K562 (cell line): ENCODE data around the gene IPP. TPM values are rescaled to one million over a fixed set of nuclear protein-coding genes. Genes with fewer than 3 reads are reported as not detected.

Experiments
- ATAC-seq: fragments of 200-7000 bp; cut with Tn5 transposase; 3 replicates; pipeline ENCODE4 v1.9.1; 2020; ENCODE audit warnings: moderate library complexity
- BruUV-seq: library from RNA; stranded (reverse); fragments of 400-500 nt; replicated peaks from 2 replicates; lab custom pipeline; 2021; lab: Mats Ljungman, UMichigan
- CTCF ChIA-PET: fragments of 300-600 bp; formaldehyde crosslinking; extraction: SDS; loops from one replicate; lab custom pipeline; 2021; ENCODE audit warnings: low intra/inter-chr PET ratio; lab: Yijun Ruan, JAX
- POLR2A ChIA-PET: fragments of 300-600, 350-650 bp; sonication (Branson Sonifier 250); formaldehyde crosslinking; extraction: SDS; loops from one replicate; lab custom pipeline; 2021; ENCODE audit warnings: antibody characterized with exemption, inconsistent platforms; lab: Yijun Ruan, JAX
- DNase-seq, 4 experiments: peaks; one replicate each; pipeline versions ENCODE4 v3.0.0 to v3.0.0-alpha.2; 2011 to 2018; ENCODE audit warnings: low spot score in 3 of 4, mixed read lengths in 3 of 4; ENCODE audit errors: extremely low read depth in 1 of 4
- FAIRE-seq: peaks from 2 replicates; lab custom pipeline; 2011; peaks lifted over from hg19 to GRCh38; lab: Jason Lieb, UNC
- H2AFZ ChIP-seq: 2 replicates; pipeline ENCODE4 v1.6.0; 2011; ENCODE audit warnings: low read depth, low read length, control low read depth, inconsistent platforms
- H3K27ac ChIP-seq: fragments of 200-600 bp; 3 replicates; pipeline ENCODE4 v1.8.0; 2011; ENCODE audit warnings: low read depth, mild to moderate bottlenecking, control low read depth, inconsistent platforms, low read length, moderate library complexity, mixed read lengths; ENCODE audit errors: extremely low read depth
- H3K27me3 ChIP-seq, 2 experiments: fragments of 300-600 bp in 1 of 2; 2 replicates in 1 of 2; 3 replicates in 1 of 2; pipeline versions ENCODE4 v1.6.0 to v1.8.0; 2011; ENCODE audit warnings: inconsistent platforms in 2 of 2, low read length in 2 of 2, mild to moderate bottlenecking in 1 of 2, mixed read lengths in 1 of 2, moderate library complexity in 1 of 2; ENCODE audit not compliant: control insufficient read depth in 2 of 2, insufficient read depth in 2 of 2
- H3K36me3 ChIP-seq: fragments of 300-600 bp; 3 replicates; pipeline ENCODE4 v1.8.0; 2011; ENCODE audit warnings: mild to moderate bottlenecking, low read length, inconsistent platforms; ENCODE audit not compliant: control insufficient read depth, insufficient read depth
- H3K4me1 ChIP-seq, 2 experiments: fragments of 200-600 bp in 1 of 2; replicated peaks in 1 of 2; 2 replicates in 1 of 2; 3 replicates in 1 of 2; pipeline versions ENCODE4 v1.5.1 to v1.8.0; 2011; ENCODE audit warnings: inconsistent platforms in 2 of 2, low read length in 2 of 2, mild to moderate bottlenecking in 1 of 2, mixed read lengths in 1 of 2, moderate library complexity in 1 of 2; ENCODE audit not compliant: control insufficient read depth in 2 of 2, insufficient read depth in 2 of 2
- H3K4me2 ChIP-seq: 2 replicates; pipeline ENCODE4 v1.6.1; 2011; ENCODE audit warnings: low read length, control low read depth, inconsistent platforms, mixed read lengths; ENCODE audit not compliant: insufficient read depth
- H3K4me3 ChIP-seq: fragments of 200-600 bp; sonication (generic), shearing (Covaris generic); 2 replicates; pipeline ENCODE4 v1.5.1; 2016; ENCODE audit warnings: control low read depth, inconsistent platforms
- H3K79me2 ChIP-seq: fragments of 200-600 bp; 3 replicates; pipeline ENCODE4 v1.8.0; 2011; ENCODE audit warnings: low read length, inconsistent platforms; ENCODE audit not compliant: control insufficient read depth, insufficient read depth
- H3K9ac ChIP-seq, 2 experiments: 2 replicates each; pipeline versions ENCODE4 v1.6.0 to v1.6.1; 2011; ENCODE audit warnings: low read depth in 2 of 2, low read length in 2 of 2, control low read depth in 1 of 2, inconsistent platforms in 1 of 2, mild to moderate bottlenecking in 1 of 2, mixed read lengths in 1 of 2; ENCODE audit not compliant: insufficient read depth in 1 of 2
- H3K9me1 ChIP-seq: one replicate; pipeline ENCODE4 v1.6.0; 2011; ENCODE audit warnings: inconsistent platforms, mild to moderate bottlenecking, low read length, moderate library complexity; ENCODE audit not compliant: control insufficient read depth, insufficient read depth
- H3K9me3 ChIP-seq: replicated peaks from 2 replicates; pipeline ENCODE4 v1.5.1; 2011; ENCODE audit warnings: low read depth, low read length, inconsistent platforms; ENCODE audit not compliant: control insufficient read depth, insufficient read depth
- H4K20me1 ChIP-seq: replicated peaks from 2 replicates; pipeline ENCODE4 v1.6.1; 2011; ENCODE audit warnings: low read length, inconsistent platforms, mixed read lengths; ENCODE audit not compliant: control insufficient read depth, insufficient read depth
- CBFA2T3 ChIP-seq: fragments of 450-650 bp; IDR thresholded peaks from 2 replicates; pipeline ENCODE4 v1.6.1; 2017
- CEBPG ChIP-seq, 3 experiments: fragments of 200-800 bp in 1 of 3; sonication (Bioruptor generic) in 1 of 3; sonication (generic) in 1 of 3; formaldehyde crosslinking in 1 of 3; IDR thresholded peaks in 2 of 3; conservative IDR thresholded peaks in 1 of 3; 2 replicates each; pipeline versions ENCODE4 v1.6.1 to v1.8.0; 2016 to 2022; ENCODE audit warnings: missing compliant biosample characterization in 2 of 3, missing genetic modification characterization in 2 of 3, mild to moderate bottlenecking in 1 of 3, missing genetic modification reagents in 1 of 3
- EP400 ChIP-seq: fragments of 450-650 bp; IDR thresholded peaks from 2 replicates; pipeline ENCODE4 v1.6.1; 2017; ENCODE audit warnings: antibody characterized with exemption, mild to moderate bottlenecking, moderate library complexity
- ETS2 ChIP-seq: IDR thresholded peaks from 2 replicates; pipeline ENCODE4 v1.6.1; 2016; ENCODE audit warnings: borderline replicate concordance, missing genetic modification characterization, mild to moderate bottlenecking, moderate library complexity, missing compliant biosample characterization; ENCODE audit not compliant: poor library complexity, severe bottlenecking
- FOSL1 ChIP-seq: fragments of 200-800 bp; sonication (Bioruptor generic); conservative IDR thresholded peaks from 2 replicates; pipeline ENCODE4 v1.6.1; 2016; ENCODE audit warnings: missing genetic modification characterization, missing compliant biosample characterization
- FOXM1 ChIP-seq, 2 experiments: fragments of 450-650 bp in 1 of 2; sonication (generic) in 1 of 2; formaldehyde crosslinking in 1 of 2; IDR thresholded peaks; 2 replicates each; pipeline versions ENCODE4 v1.6.1 to v1.9.0; 2017 to 2022; ENCODE audit warnings: low read depth in 2 of 2, mild to moderate bottlenecking in 2 of 2, missing genetic modification reagents in 1 of 2, moderate library complexity in 1 of 2
- KLF1 ChIP-seq: fragments of 450-650 bp; IDR thresholded peaks from 2 replicates; pipeline ENCODE4 v1.6.1; 2016; ENCODE audit warnings: missing genetic modification characterization, missing compliant biosample characterization
- PHB2 ChIP-seq: fragments of 450-650 bp; IDR thresholded peaks from 2 replicates; pipeline ENCODE4 v1.6.1; 2017; ENCODE audit warnings: low read depth
- PTRF ChIP-seq: fragments of 450-650 bp; IDR thresholded peaks from 2 replicates; pipeline ENCODE4 v1.6.1; 2016; ENCODE audit warnings: mild to moderate bottlenecking, missing genetic modification characterization, missing compliant biosample characterization
- SIN3A ChIP-seq, 2 experiments: fragments of 150-350 bp in 1 of 2; IDR thresholded peaks; 2 replicates each; pipeline ENCODE4 v1.6.1; 2011 to 2016; ENCODE audit warnings: borderline replicate concordance in 2 of 2, low read depth in 2 of 2, low read length in 2 of 2, mild to moderate bottlenecking in 2 of 2, moderate library complexity in 2 of 2; ENCODE audit not compliant: control insufficient read depth in 1 of 2
- ZNF436 ChIP-seq: fragments of 250-450, 450-650 bp; sonication (Bioruptor Pico); formaldehyde crosslinking; IDR thresholded peaks from 2 replicates; pipeline ENCODE4 v1.7.0; 2020; ENCODE audit warnings: mild to moderate bottlenecking
- ZNF79 ChIP-seq: fragments of 250-450 bp; sonication (Bioruptor Pico); IDR thresholded peaks from 2 replicates; pipeline ENCODE4 v1.4.0; 2020; ENCODE audit warnings: low read depth, mild to moderate bottlenecking, moderate library complexity
- WGBS: fragments of 100-300 bp; shearing (Covaris generic); methylation state at CpG from one replicate; pipeline ENCODE4 v1.1.6; 2016; ENCODE audit warnings: low coverage, mixed read lengths; ENCODE audit not compliant: insufficient coverage; ENCODE audit errors: missing lambda C conversion rate; 5-methylcytosine and 5-hydroxymethylcytosine counted together
- in situ Hi-C: fragments of 300-500 bp; cut with MboI; formaldehyde crosslinking; loops from 4 replicates; pipeline ENCODE4 v1.15.0; 2018; ENCODE audit warnings: inconsistent platforms, mixed read lengths
- intact Hi-C: fragments of 100-400 bp; cut with micrococcal nuclease; formaldehyde crosslinking; loops from 2 replicates; pipeline ENCODE4 v1.14.2; 2022
- polyA plus RNA-seq, 8 experiments: library from polyadenylated mRNA; depleted of rRNA in 4 of 8; stranded (reverse) in 5 of 8; unstranded in 3 of 8; fragments of >200 nt; fragmentation: Nextera tagmentation in 2 of 8; fragmentation: Illumina TruSeq in 1 of 8; extraction: Ambion mirVana in 2 of 8; extraction: Trizol in 1 of 8; gene quantifications; 2 replicates each; pipeline versions ENCODE4 v1.2.1 to v1.2.3, GENCODE V29; 2011 to 2014; ENCODE audit warnings: inconsistent platforms in 1 of 8, missing spikeins in 1 of 8
- total RNA-seq, 7 experiments: library from RNA; depleted of rRNA in 6 of 7; stranded (reverse); fragments of >200 nt in 6 of 7; fragmentation: Illumina TruSeq in 2 of 7; extraction: Trizol in 2 of 7; gene quantifications; 2 replicates each; pipeline versions ENCODE4 v1.2.1 to v1.2.3, GENCODE V29; 2011 to 2021; ENCODE audit warnings: low replicate concordance in 1 of 7
- TF ChIP-seq, protein P1 (sequence below): sonication (generic); formaldehyde crosslinking; IDR thresholded peaks from 2 replicates; pipeline ENCODE4 v1.9.0; 2022; ENCODE audit warnings: mild to moderate bottlenecking, missing genetic modification reagents
- TF ChIP-seq, protein P2 (sequence below): fragments of 450-650 bp; formaldehyde crosslinking; IDR thresholded peaks from 2 replicates; pipeline ENCODE4 v1.4.0; 2020; ENCODE audit warnings: mild to moderate bottlenecking, moderate library complexity
- TF ChIP-seq, protein P3 (sequence below): IDR thresholded peaks from 2 replicates; pipeline ENCODE4 v1.6.1; 2014; ENCODE audit warnings: antibody characterized with exemption
- TF ChIP-seq, protein P4 (sequence below): fragments of 450-650 bp; IDR thresholded peaks from 2 replicates; pipeline ENCODE4 v1.6.1; 2014; ENCODE audit warnings: low read depth, mild to moderate bottlenecking, moderate library complexity, borderline replicate concordance

IPP gene
- total and polyA plus RNA-seq, 9 of the 15 experiments (the other 6 are each of a cell fraction or from before 2014, with no cell fraction given) = 6.9 to 15.1 (median 9.7) TPM

DNA sequence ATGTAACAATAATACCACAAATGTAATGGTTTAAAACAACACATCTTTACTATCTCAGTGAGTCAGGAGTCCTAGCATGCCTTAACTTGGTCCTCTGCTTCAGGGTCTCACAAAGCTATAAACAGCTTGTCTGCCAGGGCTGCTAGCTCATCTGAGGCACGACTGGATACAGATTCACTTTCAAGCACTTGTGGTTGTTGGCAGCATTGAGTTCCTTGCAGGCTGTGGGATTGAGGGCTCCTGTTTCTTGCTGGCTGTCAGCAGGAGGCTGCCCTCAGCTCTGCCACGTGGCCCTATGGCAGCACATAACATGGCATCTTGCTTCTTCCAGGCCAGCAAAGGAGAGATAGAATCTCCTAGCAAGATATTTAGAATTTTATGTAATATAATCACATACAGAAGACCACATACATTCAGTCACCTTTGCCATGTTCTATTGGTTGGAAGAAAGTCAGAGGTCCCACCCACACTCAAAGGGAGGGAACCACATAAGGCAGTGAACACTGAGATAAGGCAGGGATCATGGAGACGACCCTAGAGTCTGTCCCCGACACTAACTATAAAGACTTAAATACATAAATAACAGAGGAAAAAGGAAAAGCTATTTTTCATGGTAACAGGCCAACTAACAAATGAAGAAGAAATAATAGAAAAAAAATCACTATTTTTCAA lies 18.9 kb upstream of the IPP start:
- Histone ChIP-seq H2AFZ (peak overlapping the region; percentile 98), H3K4me2 (peak overlapping the region; percentile 61), H3K4me1 (peaks cover 5 to 10% of the 10 kb centered on the region in 2 experiments; a peak in 4 of 5 replicates), H3K27me3 (no peaks in the 10 kb centered on the region), H3K79me2 (no peaks in the 10 kb centered on the region), H3K9me1 (no peaks in the 10 kb centered on the region), H3K4me3 (no peak overlapping the region), H4K20me1 (no peaks in the 10 kb centered on the region), H3K9ac (peak overlapping the region; percentile 22 to 77; a peak in 3 of 4 replicates), H3K36me3 (no peaks in the 10 kb centered on the region), H3K9me3 (no peaks in the 10 kb centered on the region), H3K27ac (peak overlapping the region; percentile 54)
- peak; percentile 67 for FAIRE-seq
- WGBS = 2% methylated on average over 4 of the region's 4 CpGs
- peak; percentile 41 to 74 (median 56) for DNase-seq
- ATAC-seq = peak; percentile 88
- POLR2A ChIA-PET = interaction anchor here (0.5 to 2.5 kb wide), 7 partner anchors 11 to 410 kb away, joined by 3 to 9 read pairs (median 3); no protein-coding TSS in a partner anchor
- CTCF ChIA-PET = no interaction called here
- BruUV-seq = no TSS peak
- in situ Hi-C loops = no loop called here
- intact Hi-C loops = no loop called here
- TF ChIP-seq, protein P1, sequence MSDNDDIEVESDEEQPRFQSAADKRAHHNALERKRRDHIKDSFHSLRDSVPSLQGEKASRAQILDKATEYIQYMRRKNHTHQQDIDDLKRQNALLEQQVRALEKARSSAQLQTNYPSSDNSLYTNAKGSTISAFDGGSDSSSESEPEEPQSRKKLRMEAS = 0 out of 2 replicates have a peak, but pooled peaks have one; percentile 38
- TF ChIP-seq, protein P2, sequence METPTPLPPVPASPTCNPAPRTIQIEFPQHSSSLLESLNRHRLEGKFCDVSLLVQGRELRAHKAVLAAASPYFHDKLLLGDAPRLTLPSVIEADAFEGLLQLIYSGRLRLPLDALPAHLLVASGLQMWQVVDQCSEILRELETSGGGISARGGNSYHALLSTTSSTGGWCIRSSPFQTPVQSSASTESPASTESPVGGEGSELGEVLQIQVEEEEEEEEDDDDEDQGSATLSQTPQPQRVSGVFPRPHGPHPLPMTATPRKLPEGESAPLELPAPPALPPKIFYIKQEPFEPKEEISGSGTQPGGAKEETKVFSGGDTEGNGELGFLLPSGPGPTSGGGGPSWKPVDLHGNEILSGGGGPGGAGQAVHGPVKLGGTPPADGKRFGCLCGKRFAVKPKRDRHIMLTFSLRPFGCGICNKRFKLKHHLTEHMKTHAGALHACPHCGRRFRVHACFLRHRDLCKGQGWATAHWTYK (CRISPR knock-in tag) = no peak
- TF ChIP-seq PTRF (tag) (no peak), ZNF79 (no peak), FOSL1 (no peak), ETS2 (no peak), PHB2 (no peak), ZNF436 (CRISPR knock-in tag) (no peak), FOXM1 (IDR thresholded peaks at IDR 0.05; ENCODE audit: low read depth) (no peak), FOXM1 (CRISPR knock-in tag; IDR thresholded peaks at IDR 0.05; ENCODE audit: low read depth) (no peak), EP400 (peak; percentile 23; the same call in 1 of the 2 replicates), CEBPG (CRISPR knock-in tag; IDR thresholded peaks at IDR 0.05) (no peak), CEBPG (tag; conservative IDR thresholded peaks at IDR 0.05 in 1 of 2, IDR thresholded peaks at IDR 0.05 in 1 of 2) (no peak), KLF1 (tag) (no peak), SIN3A (IDR thresholded peaks at IDR 0.05; ENCODE audit: borderline replicate concordance in 2 of 2, control insufficient read depth in 1 of 2, low read depth in 2 of 2, low read length in 2 of 2) (no peak), CBFA2T3 (peak; percentile 12; the same call in 1 of the 2 replicates)
- TF ChIP-seq, protein P3, sequence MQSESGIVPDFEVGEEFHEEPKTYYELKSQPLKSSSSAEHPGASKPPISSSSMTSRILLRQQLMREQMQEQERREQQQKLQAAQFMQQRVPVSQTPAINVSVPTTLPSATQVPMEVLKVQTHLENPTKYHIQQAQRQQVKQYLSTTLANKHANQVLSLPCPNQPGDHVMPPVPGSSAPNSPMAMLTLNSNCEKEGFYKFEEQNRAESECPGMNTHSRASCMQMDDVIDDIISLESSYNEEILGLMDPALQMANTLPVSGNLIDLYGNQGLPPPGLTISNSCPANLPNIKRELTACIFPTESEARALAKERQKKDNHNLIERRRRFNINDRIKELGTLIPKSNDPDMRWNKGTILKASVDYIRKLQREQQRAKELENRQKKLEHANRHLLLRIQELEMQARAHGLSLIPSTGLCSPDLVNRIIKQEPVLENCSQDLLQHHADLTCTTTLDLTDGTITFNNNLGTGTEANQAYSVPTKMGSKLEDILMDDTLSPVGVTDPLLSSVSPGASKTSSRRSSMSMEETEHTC = no peak
- TF ChIP-seq, protein P4, sequence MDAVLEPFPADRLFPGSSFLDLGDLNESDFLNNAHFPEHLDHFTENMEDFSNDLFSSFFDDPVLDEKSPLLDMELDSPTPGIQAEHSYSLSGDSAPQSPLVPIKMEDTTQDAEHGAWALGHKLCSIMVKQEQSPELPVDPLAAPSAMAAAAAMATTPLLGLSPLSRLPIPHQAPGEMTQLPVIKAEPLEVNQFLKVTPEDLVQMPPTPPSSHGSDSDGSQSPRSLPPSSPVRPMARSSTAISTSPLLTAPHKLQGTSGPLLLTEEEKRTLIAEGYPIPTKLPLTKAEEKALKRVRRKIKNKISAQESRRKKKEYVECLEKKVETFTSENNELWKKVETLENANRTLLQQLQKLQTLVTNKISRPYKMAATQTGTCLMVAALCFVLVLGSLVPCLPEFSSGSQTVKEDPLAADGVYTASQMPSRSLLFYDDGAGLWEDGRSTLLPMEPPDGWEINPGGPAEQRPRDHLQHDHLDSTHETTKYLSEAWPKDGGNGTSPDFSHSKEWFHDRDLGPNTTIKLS = no peak
